PFSK-1 (cell line): ENCODE data around the gene HIPK2.

ENCODE experiments used
- FOXP2 ChIP-seq: optimal IDR thresholded peaks from 2 replicates; pipeline ENCODE3; 2011; ENCODE audit warnings: borderline replicate concordance, control low read depth, inconsistent platforms; ENCODE audit not compliant: insufficient read depth; ENCODE audit errors: extremely low read length, extremely low read depth
- POLR2AphosphoS5 ChIP-seq: IDR thresholded peaks from 2 replicates; pipeline ENCODE4 v1.6.1; 2012; ENCODE audit warnings: low read depth, mild to moderate bottlenecking, control low read depth, low read length, moderate library complexity
- REST ChIP-seq, 2 experiments: IDR thresholded peaks; 2 replicates each; pipeline versions ENCODE4 v1.6.1 to v1.8.0; 2011 to 2012; ENCODE audit warnings: low read depth in 2 of 2, low read length in 2 of 2, control low read depth in 1 of 2, inconsistent platforms in 1 of 2, mild to moderate bottlenecking in 1 of 2, moderate library complexity in 1 of 2; ENCODE audit not compliant: insufficient read depth in 1 of 2
- SIN3A ChIP-seq: IDR thresholded peaks from 2 replicates; pipeline ENCODE4 v1.6.1; 2012; ENCODE audit warnings: mild to moderate bottlenecking, low read length, moderate library complexity, borderline replicate concordance; ENCODE audit not compliant: insufficient read depth
- TAF1 ChIP-seq: IDR thresholded peaks from 2 replicates; pipeline ENCODE4 v1.6.1; 2012; ENCODE audit warnings: low read length, control low read depth, borderline replicate concordance; ENCODE audit not compliant: insufficient read depth

HIPK2 gene

GRCh38 chr7:139680676-139681462 lies 96.9 kb downstream of the HIPK2 start:
- no peak for TF ChIP-seq FOXP2
- no peak for TF ChIP-seq POLR2AphosphoS5
- no peak for TF ChIP-seq SIN3A
- no peak for TF ChIP-seq TAF1
- TF ChIP-seq REST (IDR thresholded peaks at IDR 0.05; ENCODE audit: insufficient read depth in 1 of 2, low read depth in 2 of 2, low read length in 2 of 2): no peak

GRCh38 chr7:139679731-139680594 lies 97.8 kb downstream of the HIPK2 start:
- TF ChIP-seq REST (IDR thresholded peaks at IDR 0.05; ENCODE audit: insufficient read depth in 1 of 2, low read depth in 2 of 2, low read length in 2 of 2) (no peak), FOXP2 (no peak), SIN3A (no peak), TAF1 (no peak), POLR2AphosphoS5 (no peak)

- TF ChIP-seq FOXP2: no peak
- no peak for TF ChIP-seq TAF1
- no peak for TF ChIP-seq REST (IDR thresholded peaks at IDR 0.05; ENCODE audit: insufficient read depth in 1 of 2, low read depth in 2 of 2, low read length in 2 of 2)
- TF ChIP-seq SIN3A: no peak
- TF ChIP-seq POLR2AphosphoS5: no peak
These were observed 101.4 kb downstream of the HIPK2 start for GRCh38 chr7:139676390-139676789.

GRCh38 chr7:139675127-139676125 lies 102.4 kb downstream of the HIPK2 start:
- TF ChIP-seq FOXP2: no peak
- TF ChIP-seq POLR2AphosphoS5: no peak
- TF ChIP-seq SIN3A: no peak
- TF ChIP-seq REST (IDR thresholded peaks at IDR 0.05; ENCODE audit: insufficient read depth in 1 of 2, low read depth in 2 of 2, low read length in 2 of 2): no peak
- no peak for TF ChIP-seq TAF1
